K562 (cell line): ENCODE measurements around the gene NRXN2. TPM values are rescaled to one million over a fixed set of nuclear protein-coding genes. Genes with fewer than 3 reads are reported as not detected.

Experiments
- ATAC-seq: fragments of 200-7000 bp; cut with Tn5 transposase; 3 replicates; pipeline ENCODE4 v1.9.1; 2020; ENCODE audit warnings: moderate library complexity
- BruUV-seq: library from RNA; stranded (reverse); fragments of 400-500 nt; replicated peaks from 2 replicates; lab custom pipeline; 2021; lab: Mats Ljungman, UMichigan
- CTCF ChIA-PET: fragments of 300-600 bp; formaldehyde crosslinking; extraction: SDS; loops from one replicate; lab custom pipeline; 2021; ENCODE audit warnings: low intra/inter-chr PET ratio; lab: Yijun Ruan, JAX
- POLR2A ChIA-PET: fragments of 300-600, 350-650 bp; sonication (Branson Sonifier 250); formaldehyde crosslinking; extraction: SDS; loops from one replicate; lab custom pipeline; 2021; ENCODE audit warnings: antibody characterized with exemption, inconsistent platforms; lab: Yijun Ruan, JAX
- DNase-seq, 4 experiments: peaks; one replicate each; pipeline versions ENCODE4 v3.0.0 to v3.0.0-alpha.2; 2011 to 2018; ENCODE audit warnings: low spot score in 3 of 4, mixed read lengths in 3 of 4; ENCODE audit errors: extremely low read depth in 1 of 4
- FAIRE-seq: peaks from 2 replicates; lab custom pipeline; 2011; peaks lifted over from hg19 to GRCh38; lab: Jason Lieb, UNC
- H2AFZ ChIP-seq: 2 replicates; pipeline ENCODE4 v1.6.0; 2011; ENCODE audit warnings: low read depth, low read length, control low read depth, inconsistent platforms
- H3K27ac ChIP-seq: fragments of 200-600 bp; 3 replicates; pipeline ENCODE4 v1.8.0; 2011; ENCODE audit warnings: low read depth, mild to moderate bottlenecking, control low read depth, inconsistent platforms, low read length, moderate library complexity, mixed read lengths; ENCODE audit errors: extremely low read depth
- H3K27me3 ChIP-seq, 2 experiments: fragments of 300-600 bp in 1 of 2; 2 replicates in 1 of 2; 3 replicates in 1 of 2; pipeline versions ENCODE4 v1.6.0 to v1.8.0; 2011; ENCODE audit warnings: inconsistent platforms in 2 of 2, low read length in 2 of 2, mild to moderate bottlenecking in 1 of 2, mixed read lengths in 1 of 2, moderate library complexity in 1 of 2; ENCODE audit not compliant: control insufficient read depth in 2 of 2, insufficient read depth in 2 of 2
- H3K36me3 ChIP-seq: fragments of 300-600 bp; 3 replicates; pipeline ENCODE4 v1.8.0; 2011; ENCODE audit warnings: mild to moderate bottlenecking, low read length, inconsistent platforms; ENCODE audit not compliant: control insufficient read depth, insufficient read depth
- H3K4me1 ChIP-seq, 2 experiments: fragments of 200-600 bp in 1 of 2; replicated peaks in 1 of 2; 2 replicates in 1 of 2; 3 replicates in 1 of 2; pipeline versions ENCODE4 v1.5.1 to v1.8.0; 2011; ENCODE audit warnings: inconsistent platforms in 2 of 2, low read length in 2 of 2, mild to moderate bottlenecking in 1 of 2, mixed read lengths in 1 of 2, moderate library complexity in 1 of 2; ENCODE audit not compliant: control insufficient read depth in 2 of 2, insufficient read depth in 2 of 2
- H3K4me2 ChIP-seq: 2 replicates; pipeline ENCODE4 v1.6.1; 2011; ENCODE audit warnings: low read length, control low read depth, inconsistent platforms, mixed read lengths; ENCODE audit not compliant: insufficient read depth
- H3K4me3 ChIP-seq: fragments of 200-600 bp; sonication (generic), shearing (Covaris generic); 2 replicates; pipeline ENCODE4 v1.5.1; 2016; ENCODE audit warnings: control low read depth, inconsistent platforms
- H3K79me2 ChIP-seq: fragments of 200-600 bp; 3 replicates; pipeline ENCODE4 v1.8.0; 2011; ENCODE audit warnings: low read length, inconsistent platforms; ENCODE audit not compliant: control insufficient read depth, insufficient read depth
- H3K9ac ChIP-seq, 2 experiments: 2 replicates each; pipeline versions ENCODE4 v1.6.0 to v1.6.1; 2011; ENCODE audit warnings: low read depth in 2 of 2, low read length in 2 of 2, control low read depth in 1 of 2, inconsistent platforms in 1 of 2, mild to moderate bottlenecking in 1 of 2, mixed read lengths in 1 of 2; ENCODE audit not compliant: insufficient read depth in 1 of 2
- H3K9me1 ChIP-seq: one replicate; pipeline ENCODE4 v1.6.0; 2011; ENCODE audit warnings: inconsistent platforms, mild to moderate bottlenecking, low read length, moderate library complexity; ENCODE audit not compliant: control insufficient read depth, insufficient read depth
- H3K9me3 ChIP-seq: replicated peaks from 2 replicates; pipeline ENCODE4 v1.5.1; 2011; ENCODE audit warnings: low read depth, low read length, inconsistent platforms; ENCODE audit not compliant: control insufficient read depth, insufficient read depth
- H4K20me1 ChIP-seq: replicated peaks from 2 replicates; pipeline ENCODE4 v1.6.1; 2011; ENCODE audit warnings: low read length, inconsistent platforms, mixed read lengths; ENCODE audit not compliant: control insufficient read depth, insufficient read depth
- CCNT2 ChIP-seq: IDR thresholded peaks from 2 replicates; pipeline ENCODE4 v1.6.1; 2011; ENCODE audit warnings: borderline replicate concordance, low read depth, mild to moderate bottlenecking, moderate library complexity, mixed read lengths, low read length; ENCODE audit not compliant: insufficient read length; ENCODE audit errors: extremely low read depth
- FOXM1 ChIP-seq, 2 experiments: fragments of 450-650 bp in 1 of 2; sonication (generic) in 1 of 2; formaldehyde crosslinking in 1 of 2; IDR thresholded peaks; 2 replicates each; pipeline versions ENCODE4 v1.6.1 to v1.9.0; 2017 to 2022; ENCODE audit warnings: low read depth in 2 of 2, mild to moderate bottlenecking in 2 of 2, missing genetic modification reagents in 1 of 2, moderate library complexity in 1 of 2
- HDAC1 ChIP-seq, 2 experiments: fragments of 450-650 bp; IDR thresholded peaks; 2 replicates each; pipeline ENCODE4 v1.6.1; 2016 to 2017; ENCODE audit warnings: inconsistent platforms in 1 of 2, mild to moderate bottlenecking in 1 of 2, moderate library complexity in 1 of 2
- HDGF ChIP-seq: fragments of 450-650 bp; IDR thresholded peaks from 2 replicates; pipeline ENCODE4 v1.6.1; 2016
- HNRNPL ChIP-seq: fragments of 200-400 bp; formaldehyde crosslinking; IDR thresholded peaks from 2 replicates; pipeline ENCODE4 v1.6.1; 2017; ENCODE audit warnings: low read depth, mild to moderate bottlenecking, low read length
- NFE2 ChIP-seq: IDR thresholded peaks from 2 replicates; pipeline ENCODE4 v1.6.1; 2014; ENCODE audit warnings: antibody characterized with exemption, low read depth
- POLR2A ChIP-seq: fragments of 450-650 bp; conservative IDR thresholded peaks from 2 replicates; pipeline ENCODE4 v1.6.1; 2016
- POLR2AphosphoS5 ChIP-seq: IDR thresholded peaks from 2 replicates; pipeline ENCODE4 v1.6.1; 2011; ENCODE audit warnings: mild to moderate bottlenecking, low read depth, low read length, moderate library complexity; ENCODE audit not compliant: control insufficient read depth, insufficient read depth
- SMAD2 ChIP-seq: fragments of 150-350 bp; IDR thresholded peaks from 2 replicates; pipeline ENCODE4 v1.6.1; 2014; ENCODE audit warnings: low read depth, mild to moderate bottlenecking, low read length
- SMAD4 ChIP-seq: fragments of 250-450 bp; sonication (Bioruptor Pico); conservative IDR thresholded peaks from 2 replicates; pipeline ENCODE4 v1.8.0; 2021; ENCODE audit warnings: inconsistent platforms, mild to moderate bottlenecking, moderate library complexity
- STAT6 ChIP-seq: sonication (generic); formaldehyde crosslinking; IDR thresholded peaks from 2 replicates; pipeline ENCODE4 v1.8.1; 2023; ENCODE audit warnings: mild to moderate bottlenecking, missing genetic modification reagents
- SUPT5H ChIP-seq: fragments of 450-650 bp; IDR thresholded peaks from 2 replicates; pipeline ENCODE4 v1.6.1; 2016
- ZNF644 ChIP-seq: fragments of 200-800 bp; sonication (Bioruptor generic); IDR thresholded peaks from 2 replicates; pipeline ENCODE4 v1.6.1; 2016; ENCODE audit warnings: low read depth, missing genetic modification characterization, missing compliant biosample characterization
- WGBS: fragments of 100-300 bp; shearing (Covaris generic); methylation state at CpG from one replicate; pipeline ENCODE4 v1.1.6; 2016; ENCODE audit warnings: low coverage, mixed read lengths; ENCODE audit not compliant: insufficient coverage; ENCODE audit errors: missing lambda C conversion rate; 5-methylcytosine and 5-hydroxymethylcytosine counted together
- in situ Hi-C: fragments of 300-500 bp; cut with MboI; formaldehyde crosslinking; loops from 4 replicates; pipeline ENCODE4 v1.15.0; 2018; ENCODE audit warnings: inconsistent platforms, mixed read lengths
- intact Hi-C: fragments of 100-400 bp; cut with micrococcal nuclease; formaldehyde crosslinking; loops from 2 replicates; pipeline ENCODE4 v1.14.2; 2022
- polyA plus RNA-seq, 8 experiments: library from polyadenylated mRNA; depleted of rRNA in 4 of 8; stranded (reverse) in 5 of 8; unstranded in 3 of 8; fragments of >200 nt; fragmentation: Nextera tagmentation in 2 of 8; fragmentation: Illumina TruSeq in 1 of 8; extraction: Ambion mirVana in 2 of 8; extraction: Trizol in 1 of 8; gene quantifications; 2 replicates each; pipeline versions ENCODE4 v1.2.1 to v1.2.3, GENCODE V29; 2011 to 2014; ENCODE audit warnings: inconsistent platforms in 1 of 8, missing spikeins in 1 of 8
- total RNA-seq, 7 experiments: library from RNA; depleted of rRNA in 6 of 7; stranded (reverse); fragments of >200 nt in 6 of 7; fragmentation: Illumina TruSeq in 2 of 7; extraction: Trizol in 2 of 7; gene quantifications; 2 replicates each; pipeline versions ENCODE4 v1.2.1 to v1.2.3, GENCODE V29; 2011 to 2021; ENCODE audit warnings: low replicate concordance in 1 of 7
- TF ChIP-seq, protein P1 (sequence below): fragments of 250-450 bp; sonication (Bioruptor Pico); IDR thresholded peaks from 2 replicates; pipeline ENCODE4 v1.4.0; 2020; ENCODE audit warnings: borderline replicate concordance

Gene NRXN2
- total and polyA plus RNA-seq, 9 of the 15 experiments (the other 6 are each of a cell fraction or from before 2014, with no cell fraction given), result 0.07 to 0.47 (median 0.15) TPM; not detected in 4

- 0% methylated on average over 2 of the region's 13 CpGs for WGBS
- in situ Hi-C loops (no loop called here), intact Hi-C loops (loop anchor here (2.0 to 10.0 kb wide), 2 partner anchors 71 to 205 kb away; partner anchors contain the start of gene NRXN2)
- FAIRE-seq, result no peak
- no peak for DNase-seq
- Histone ChIP-seq H3K79me2 (no peaks in the 10 kb centered on the region), H3K4me1 (peaks cover 28 to 33% of the 10 kb centered on the region in 2 experiments), H3K9me3 (no peaks in the 10 kb centered on the region), H3K4me3 (no peak overlapping the region), H3K9me1 (no peaks in the 10 kb centered on the region), H2AFZ (peak overlapping the region; percentile 87; the same call in 1 of the 2 replicates), H3K4me2 (no peak overlapping the region), H4K20me1 (peaks cover 7% of the 10 kb centered on the region; the same call in 1 of the 2 replicates), H3K27me3 (peaks cover 0 to 11% of the 10 kb centered on the region in 2 experiments; a peak in 2 of 5 replicates), H3K27ac (no peak overlapping the region), H3K36me3 (no peaks in the 10 kb centered on the region), H3K9ac (no peak overlapping the region)
- ChIA-PET CTCF (interaction anchor here (0.8 to 1.6 kb wide), 3 partner anchors 163 to 336 kb away, joined by 3 to 5 read pairs (median 4); partner anchors contain the start of genes PRDX5 and TRMT112), POLR2A (interaction anchor here (0.8 to 1.0 kb wide), 2 partner anchors 49 to 294 kb away, joined by 3 read pairs; partner anchors contain the start of gene RPS6KA4)
- ATAC-seq, result no peak; the same call in 2 of the 3 replicates
- no TSS peak for BruUV-seq
- TF ChIP-seq NFE2, result no peak
- TF ChIP-seq SUPT5H, result 0 out of 2 replicates have a peak, but pooled peaks have one; percentile 37
- TF ChIP-seq, protein P1, sequence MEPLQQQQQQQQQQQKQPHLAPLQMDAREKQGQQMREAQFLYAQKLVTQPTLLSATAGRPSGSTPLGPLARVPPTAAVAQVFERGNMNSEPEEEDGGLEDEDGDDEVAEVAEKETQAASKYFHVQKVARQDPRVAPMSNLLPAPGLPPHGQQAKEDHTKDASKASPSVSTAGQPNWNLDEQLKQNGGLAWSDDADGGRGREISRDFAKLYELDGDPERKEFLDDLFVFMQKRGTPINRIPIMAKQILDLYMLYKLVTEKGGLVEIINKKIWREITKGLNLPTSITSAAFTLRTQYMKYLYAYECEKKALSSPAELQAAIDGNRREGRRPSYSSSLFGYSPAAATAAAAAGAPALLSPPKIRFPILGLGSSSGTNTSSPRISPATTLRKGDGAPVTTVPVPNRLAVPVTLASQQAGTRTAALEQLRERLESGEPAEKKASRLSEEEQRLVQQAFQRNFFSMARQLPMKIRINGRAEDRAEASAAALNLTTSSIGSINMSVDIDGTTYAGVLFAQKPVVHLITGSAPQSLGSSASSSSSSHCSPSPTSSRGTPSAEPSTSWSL (CRISPR knock-in tag), result no peak
- no peak for TF ChIP-seq HNRNPL
- TF ChIP-seq FOXM1 (IDR thresholded peaks at IDR 0.05; ENCODE audit: low read depth), result no peak
- TF ChIP-seq FOXM1 (CRISPR knock-in tag; IDR thresholded peaks at IDR 0.05; ENCODE audit: low read depth), result 0 out of 2 replicates have a peak, but pooled peaks have one; percentile 4
- 0 out of 4 replicates have a peak, but pooled peaks of 1 of the 2 experiments have one; percentile 4 for TF ChIP-seq HDAC1 (IDR thresholded peaks at IDR 0.05)
- no peak for TF ChIP-seq ZNF644 (tag)
- no peak for TF ChIP-seq SMAD4 (CRISPR knock-in tag)
- TF ChIP-seq POLR2A, result peak; percentile 51; the same call in 1 of the 2 replicates
- TF ChIP-seq SMAD2, result no peak
- TF ChIP-seq POLR2AphosphoS5, result peak; percentile 44; the same call in 1 of the 2 replicates
- TF ChIP-seq HDGF, result 0 out of 2 replicates have a peak, but pooled peaks have one; percentile 6
- TF ChIP-seq CCNT2, result no peak
- no peak for TF ChIP-seq STAT6 (CRISPR knock-in tag)
These were observed 69.5 kb downstream of the NRXN2 start for GRCh38 chr11:64653388-64653973.
